Measurements from ENCODE around the gene FLNA. TPM values are rescaled to one million over a fixed set of nuclear protein-coding genes. Genes with fewer than 3 reads are reported as not detected.

Gene FLNA
- total and polyA plus RNA-seq, 2 experiments from 2014 or later, result 1,379 to 2,857 TPM

DNA sequence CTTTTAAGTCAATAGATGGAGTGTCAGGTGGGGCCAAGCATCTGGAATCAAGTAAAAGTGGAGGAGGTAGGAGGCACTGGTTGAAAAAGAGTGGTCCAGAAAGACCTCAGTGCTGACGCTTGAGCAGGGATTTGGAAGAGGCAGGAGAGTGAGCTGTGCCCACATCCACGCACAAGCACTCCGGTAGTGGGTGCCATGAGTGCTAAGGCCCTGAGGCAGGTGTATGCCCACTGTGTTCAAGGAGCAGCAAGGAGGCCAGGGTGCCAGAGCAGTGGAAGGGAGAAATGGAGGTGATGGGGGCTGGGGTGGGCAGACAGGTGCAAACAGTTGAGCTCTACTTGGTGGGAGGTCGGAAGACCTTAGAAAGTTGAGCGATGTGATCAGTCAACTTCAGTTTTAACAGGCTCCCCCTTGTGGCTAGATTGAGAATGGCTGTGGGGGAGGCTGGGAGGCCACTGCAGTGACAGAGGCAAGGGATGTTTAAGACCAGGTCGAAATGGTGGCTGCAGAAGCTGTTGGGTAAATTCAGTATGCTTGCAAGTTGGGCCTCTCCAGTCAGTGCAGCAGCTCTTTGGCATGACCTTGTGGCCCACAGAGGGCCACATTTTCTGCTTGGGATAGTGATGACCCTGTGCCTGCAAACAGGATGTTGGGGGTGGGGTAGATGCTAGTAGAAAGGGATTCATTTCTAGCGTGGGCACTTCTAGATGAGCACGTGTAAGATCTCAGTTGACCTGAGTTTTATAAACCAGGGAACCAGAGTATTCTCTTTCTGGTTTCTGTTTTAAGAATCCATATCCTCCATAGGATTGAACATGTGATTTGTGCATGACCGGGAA, 66.1 kb downstream of the FLNA start:
- no peak overlapping the region for H3K4me2 ChIP-seq (ENCODE audit: unreplicated experiment)
- no peaks in the 10 kb centered on the region for H3K9me2 ChIP-seq (ENCODE audit: insufficient read depth)
- H3F3A ChIP-seq (ENCODE audit: insufficient read depth), result no peaks in the 10 kb centered on the region
- no peaks in the 10 kb centered on the region for H3K4me1 ChIP-seq (ENCODE audit: insufficient read depth)
- H3K9ac ChIP-seq, result no peak overlapping the region
- in situ Hi-C loops (cut with MboI), result no loop called here
- no peaks in the 10 kb centered on the region for H3K27me3 ChIP-seq (replicated peaks; ENCODE audit: insufficient read depth)
- H4K20me1 ChIP-seq (ENCODE audit: insufficient read depth), result no peaks in the 10 kb centered on the region
- no peak overlapping the region for H3K4me3 ChIP-seq
- DNase-seq, result peak; percentile 40
- H3K79me2 ChIP-seq (ENCODE audit: insufficient read depth), result no peaks in the 10 kb centered on the region
- no peaks in the 10 kb centered on the region for H3K36me3 ChIP-seq (ENCODE audit: low read depth)
- no peaks in the 10 kb centered on the region for H3K9me3 ChIP-seq (ENCODE audit: low read depth)
- WGBS, 2 experiments (ENCODE audit: low coverage in 1 of 2, low lambda C conversion rate in 2 of 2, missing lambda C conversion rate in 2 of 2), result 43 to 51% methylated on average over 4 to 9 of the region's 9 CpGs
- no peak overlapping the region for H2AFZ ChIP-seq
- H3K27ac ChIP-seq, result no peak overlapping the region
- TF ChIP-seq EZH2 (IDR thresholded peaks at IDR 0.05; ENCODE audit: insufficient read depth, poor library complexity, severe bottlenecking), result no peak
- TF ChIP-seq EZH2phosphoT487 (IDR thresholded peaks at IDR 0.05; ENCODE audit: insufficient read depth, low read depth), result no peak

- no peak overlapping the region for H2AFZ ChIP-seq
- no peaks in the 10 kb centered on the region for H3K4me1 ChIP-seq (ENCODE audit: insufficient read depth)
- H3K4me3 ChIP-seq, result no peak overlapping the region
- H3K9me2 ChIP-seq (ENCODE audit: insufficient read depth), result no peaks in the 10 kb centered on the region
- H3K27me3 ChIP-seq (replicated peaks; ENCODE audit: insufficient read depth), result no peaks in the 10 kb centered on the region
- WGBS, 2 experiments (ENCODE audit: low coverage in 1 of 2, low lambda C conversion rate in 2 of 2, missing lambda C conversion rate in 2 of 2), result 40 to 54% methylated on average over 6 of the region's 6 CpGs
- H3K36me3 ChIP-seq (ENCODE audit: low read depth), result no peaks in the 10 kb centered on the region
- H3F3A ChIP-seq (ENCODE audit: insufficient read depth), result no peaks in the 10 kb centered on the region
- no peaks in the 10 kb centered on the region for H3K9me3 ChIP-seq (ENCODE audit: low read depth)
- H3K9ac ChIP-seq, result no peak overlapping the region
- TF ChIP-seq EZH2phosphoT487 (IDR thresholded peaks at IDR 0.05; ENCODE audit: insufficient read depth, low read depth) (no peak), EZH2 (IDR thresholded peaks at IDR 0.05; ENCODE audit: insufficient read depth, poor library complexity, severe bottlenecking) (no peak)
- no peak overlapping the region for H3K4me2 ChIP-seq (ENCODE audit: unreplicated experiment)
- no peaks in the 10 kb centered on the region for H3K79me2 ChIP-seq (ENCODE audit: insufficient read depth)
- H4K20me1 ChIP-seq (ENCODE audit: insufficient read depth), result no peaks in the 10 kb centered on the region
- in situ Hi-C loops (cut with MboI), result no loop called here
- peak; percentile 6 for DNase-seq
- no peak overlapping the region for H3K27ac ChIP-seq
These were observed 67.2 kb downstream of the FLNA start for GRCh38 chrX:154307202-154307601.

DNA sequence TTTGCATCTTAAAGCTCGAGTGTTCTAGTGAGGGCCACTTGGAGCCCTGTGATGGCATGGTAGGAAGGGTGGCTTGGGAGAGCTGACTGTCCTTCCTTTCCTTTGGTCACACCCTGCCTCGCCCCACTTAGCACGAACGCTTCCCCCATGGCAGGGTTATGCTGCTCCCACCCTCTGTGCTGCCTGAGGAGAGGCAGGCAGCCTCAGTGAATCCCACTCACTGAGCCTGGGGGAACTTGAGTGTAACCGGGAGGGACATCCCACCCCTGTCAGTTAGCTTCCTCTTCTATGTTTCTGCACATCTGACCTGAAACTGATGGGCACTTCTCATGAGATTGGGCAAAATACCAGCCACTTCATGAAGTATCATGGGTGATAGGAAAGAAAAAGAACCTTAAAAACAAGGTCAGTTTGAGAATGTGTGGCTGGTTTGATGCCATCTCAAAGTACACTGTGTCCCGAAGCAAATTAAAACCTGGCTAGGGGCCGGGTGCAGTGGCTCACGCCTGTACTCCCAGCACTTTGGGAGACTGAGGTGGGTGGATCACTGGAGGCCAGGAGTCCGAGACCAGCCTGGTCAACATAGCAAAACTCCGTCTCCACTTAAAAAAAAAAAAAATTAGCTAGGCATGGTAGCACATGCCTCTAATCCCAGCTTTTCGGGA, 68.8 kb downstream of the FLNA start:
- no peaks in the 10 kb centered on the region for H3K36me3 ChIP-seq (ENCODE audit: low read depth)
- WGBS, 2 experiments (ENCODE audit: low coverage in 1 of 2, low lambda C conversion rate in 2 of 2, missing lambda C conversion rate in 2 of 2), result 23 to 39% methylated on average over 8 to 11 of the region's 11 CpGs
- no peak overlapping the region for H3K4me3 ChIP-seq
- H3K9me2 ChIP-seq (ENCODE audit: insufficient read depth), result no peaks in the 10 kb centered on the region
- no peak overlapping the region for H3K27ac ChIP-seq
- no peak overlapping the region for H3K9ac ChIP-seq
- no peaks in the 10 kb centered on the region for H3F3A ChIP-seq (ENCODE audit: insufficient read depth)
- H3K4me1 ChIP-seq (ENCODE audit: insufficient read depth), result no peaks in the 10 kb centered on the region
- TF ChIP-seq EZH2phosphoT487 (IDR thresholded peaks at IDR 0.05; ENCODE audit: insufficient read depth, low read depth) (no peak), EZH2 (IDR thresholded peaks at IDR 0.05; ENCODE audit: insufficient read depth, poor library complexity, severe bottlenecking) (no peak)
- H3K27me3 ChIP-seq (replicated peaks; ENCODE audit: insufficient read depth), result no peaks in the 10 kb centered on the region
- in situ Hi-C loops (cut with MboI), result no loop called here
- no peak for DNase-seq
- H2AFZ ChIP-seq, result no peak overlapping the region
- H4K20me1 ChIP-seq (ENCODE audit: insufficient read depth), result no peaks in the 10 kb centered on the region
- H3K79me2 ChIP-seq (ENCODE audit: insufficient read depth), result no peaks in the 10 kb centered on the region
- H3K9me3 ChIP-seq (ENCODE audit: low read depth), result no peaks in the 10 kb centered on the region
- no peak overlapping the region for H3K4me2 ChIP-seq (ENCODE audit: unreplicated experiment)

DNA sequence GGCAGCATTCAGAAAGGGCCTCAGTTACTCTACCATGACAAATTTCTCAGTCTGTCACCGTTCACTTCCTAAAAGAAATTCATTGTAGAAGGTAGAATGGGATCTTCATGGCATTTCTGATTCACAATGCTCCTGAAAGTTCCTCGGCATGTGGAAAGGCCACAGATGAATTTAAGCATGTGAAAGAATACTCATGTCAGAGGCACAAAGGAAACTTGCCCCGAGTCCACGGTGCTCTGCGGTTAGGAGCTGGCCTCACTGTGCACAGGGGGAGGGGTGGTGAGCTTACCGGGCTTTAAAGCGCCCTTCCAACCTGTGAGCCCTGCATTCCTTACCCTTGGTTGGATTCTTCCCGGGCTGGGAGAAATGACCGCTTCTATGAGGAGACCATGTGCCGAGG, 69.6 kb downstream of the FLNA start:
- Histone ChIP-seq H2AFZ (no peak overlapping the region), H3K27ac (no peak overlapping the region), H3K27me3 (replicated peaks; ENCODE audit: insufficient read depth) (no peaks in the 10 kb centered on the region), H3F3A (ENCODE audit: insufficient read depth) (no peaks in the 10 kb centered on the region), H3K4me2 (ENCODE audit: unreplicated experiment) (no peak overlapping the region), H3K36me3 (ENCODE audit: low read depth) (no peaks in the 10 kb centered on the region), H4K20me1 (ENCODE audit: insufficient read depth) (no peaks in the 10 kb centered on the region), H3K4me3 (no peak overlapping the region), H3K9me2 (ENCODE audit: insufficient read depth) (no peaks in the 10 kb centered on the region), H3K4me1 (ENCODE audit: insufficient read depth) (no peaks in the 10 kb centered on the region), H3K9me3 (ENCODE audit: low read depth) (no peaks in the 10 kb centered on the region), H3K79me2 (ENCODE audit: insufficient read depth) (no peaks in the 10 kb centered on the region), H3K9ac (no peak overlapping the region)
- TF ChIP-seq EZH2phosphoT487 (IDR thresholded peaks at IDR 0.05; ENCODE audit: insufficient read depth, low read depth) (no peak), EZH2 (IDR thresholded peaks at IDR 0.05; ENCODE audit: insufficient read depth, poor library complexity, severe bottlenecking) (no peak)
- in situ Hi-C loops (cut with MboI), result no loop called here
- no peak for DNase-seq
- WGBS, 2 experiments (ENCODE audit: low coverage in 1 of 2, low lambda C conversion rate in 2 of 2, missing lambda C conversion rate in 2 of 2), result 77 to 84% methylated on average over 8 to 10 of the region's 10 CpGs

Data from GM23248 (cell line).